Stimulated activated CD8-positive, alpha-beta memory T cell treated with anti-CD3 and anti-CD28 coated beads, Interleukin-4, amount 100 ng/mL, for 1 hour (primary cell): Measurements from ENCODE around the gene MAGI1.

Experiments used
- DNase-seq, 2 donors: peaks; one replicate each; pipeline ENCODE4 v3.0.0-alpha.2; 2020; ENCODE audit warnings: low read depth in 2 of 2, low spot score in 1 of 2

The MAGI1 gene

GRCh38 chr3:65443739-65444446 is 594.8 kb downstream of the MAGI1 start:
- DNase-seq: no peak

- no peak for DNase-seq
These were observed 599.0 kb downstream of the MAGI1 start for GRCh38 chr3:65439641-65440284.

GRCh38 chr3:65438612-65439011 is 600.1 kb downstream of the MAGI1 start:
- DNase-seq: no peak

- no peak for DNase-seq
These were observed 600.6 kb downstream of the MAGI1 start for GRCh38 chr3:65438096-65438495.

- no peak for DNase-seq
These were observed 602.1 kb downstream of the MAGI1 start for GRCh38 chr3:65436580-65436979.

- no peak for DNase-seq
These were observed 605.2 kb downstream of the MAGI1 start for GRCh38 chr3:65433480-65433879.

- no peak for DNase-seq
These were observed 606.2 kb downstream of the MAGI1 start for GRCh38 chr3:65432388-65433003.

GRCh38 chr3:65425880-65426279 is 612.8 kb downstream of the MAGI1 start:
- DNase-seq: no peak

- DNase-seq: no peak
These were observed 616.6 kb downstream of the MAGI1 start for GRCh38 chr3:65422154-65422553.

GRCh38 chr3:65419233-65419632 is 619.5 kb downstream of the MAGI1 start:
- DNase-seq: no peak

GRCh38 chr3:65413891-65414290 is 624.8 kb downstream of the MAGI1 start:
- DNase-seq: no peak

GRCh38 chr3:65412588-65412987 is 626.1 kb downstream of the MAGI1 start:
- no peak for DNase-seq

GRCh38 chr3:65411367-65411766 is 627.4 kb downstream of the MAGI1 start:
- no peak for DNase-seq

- no peak for DNase-seq
These were observed 629.5 kb downstream of the MAGI1 start for GRCh38 chr3:65409176-65409569.

GRCh38 chr3:65408531-65409175 is 630.1 kb downstream of the MAGI1 start:
- DNase-seq: no peak

- DNase-seq: no peak
These were observed 632.2 kb downstream of the MAGI1 start for GRCh38 chr3:65406470-65406869.

GRCh38 chr3:65402597-65402996 is 636.1 kb downstream of the MAGI1 start:
- DNase-seq: no peak

- DNase-seq: no peak
These were observed 637.1 kb downstream of the MAGI1 start for GRCh38 chr3:65401359-65402305.

- no peak for DNase-seq
These were observed 637.8 kb downstream of the MAGI1 start for GRCh38 chr3:65400899-65401298.

- no peak for DNase-seq
These were observed 639.8 kb downstream of the MAGI1 start for GRCh38 chr3:65398953-65399352.

GRCh38 chr3:65396078-65396477 is 642.6 kb downstream of the MAGI1 start:
- no peak for DNase-seq
